HG02840 (cell line): ENCODE measurements around the gene RASL10A.

Experiments used
- ATAC-seq: cut with Tn5 transposase; IDR thresholded peaks from one replicate; pipeline ENCODE4 v1.9.1; 2021; ENCODE audit warnings: mild to moderate bottlenecking, moderate library complexity, moderate number of reproducible peaks; ENCODE audit not compliant: unreplicated experiment, low FRiP score

Gene RASL10A

GRCh38 chr22:29339381-29340235 is 24.1 kb upstream of the RASL10A start:
- no peak for ATAC-seq

DNA sequence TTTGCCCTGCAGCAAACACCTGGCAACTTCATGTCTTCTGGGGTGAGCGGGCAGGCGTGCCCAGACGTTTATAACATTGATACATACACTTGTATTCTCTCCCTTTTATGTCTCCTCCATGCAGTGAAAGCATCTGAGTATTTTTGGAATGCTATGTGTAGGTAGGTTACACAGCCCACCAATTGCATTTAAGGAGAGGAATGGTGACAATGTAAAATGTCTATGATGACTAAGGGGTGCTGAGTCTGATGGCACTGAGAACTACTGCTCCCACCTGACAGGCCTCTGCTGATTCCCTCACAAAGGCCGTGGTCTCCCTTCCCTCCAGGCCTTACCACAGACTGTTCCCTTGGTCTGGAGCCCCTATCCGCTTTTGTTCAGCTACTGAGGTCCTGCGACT is 22.9 kb upstream of the RASL10A start:
- no peak for ATAC-seq

- no peak for ATAC-seq
Observed at GRCh38 chr22:29337631-29338284, 22.3 kb upstream of the RASL10A start.

- no peak for ATAC-seq
Observed at GRCh38 chr22:29336751-29337490, 21.4 kb upstream of the RASL10A start.

- ATAC-seq: no peak
Observed at GRCh38 chr22:29335656-29336055, 20.2 kb upstream of the RASL10A start.

- ATAC-seq: no peak
Observed at GRCh38 chr22:29334696-29335344, 19.3 kb upstream of the RASL10A start.

DNA sequence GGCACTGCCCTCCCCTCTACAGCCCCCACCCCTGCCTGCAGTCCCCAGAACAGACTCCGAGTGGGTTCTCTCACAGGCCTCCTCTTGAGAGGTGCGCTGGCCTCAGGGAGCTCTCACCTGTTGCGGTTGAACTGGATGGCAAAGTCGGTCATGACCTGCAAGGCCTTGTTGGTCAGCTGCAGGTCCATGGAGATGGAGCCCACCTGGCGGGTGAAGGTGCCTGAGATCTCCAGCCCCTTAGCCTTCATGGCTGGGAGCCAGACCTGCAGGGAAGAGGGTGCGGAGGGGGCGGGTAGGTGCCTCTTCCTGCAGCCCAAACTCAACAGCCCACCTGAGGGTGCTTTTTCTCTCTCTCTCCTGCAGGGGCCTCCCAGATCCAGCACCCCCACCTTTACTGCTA is 18.7 kb upstream of the RASL10A start:
- ATAC-seq: no peak

- no peak for ATAC-seq
Observed at GRCh38 chr22:29332886-29333496, 17.5 kb upstream of the RASL10A start.

GRCh38 chr22:29331658-29332300 is 16.3 kb upstream of the RASL10A start:
- ATAC-seq: no peak

DNA sequence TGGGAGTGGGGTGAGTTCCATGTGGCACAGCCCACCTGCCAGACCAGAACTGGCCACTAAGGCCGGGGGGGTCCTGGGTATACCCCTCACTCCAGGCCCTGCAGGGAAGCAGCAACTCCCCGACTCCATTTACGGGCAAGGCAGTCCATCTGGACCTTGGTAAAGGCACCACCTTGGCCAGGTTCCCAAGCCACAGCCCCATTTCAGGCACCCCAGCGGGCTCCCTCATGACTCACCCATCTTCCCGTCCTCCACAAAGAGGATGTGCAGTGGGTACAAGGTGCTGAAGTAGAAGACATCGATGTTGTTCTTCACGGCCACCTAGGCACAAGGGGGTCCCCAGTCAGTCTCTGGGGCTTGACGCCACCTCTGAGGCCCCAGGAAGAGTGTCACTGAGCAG is 15.7 kb upstream of the RASL10A start:
- ATAC-seq: no peak

DNA sequence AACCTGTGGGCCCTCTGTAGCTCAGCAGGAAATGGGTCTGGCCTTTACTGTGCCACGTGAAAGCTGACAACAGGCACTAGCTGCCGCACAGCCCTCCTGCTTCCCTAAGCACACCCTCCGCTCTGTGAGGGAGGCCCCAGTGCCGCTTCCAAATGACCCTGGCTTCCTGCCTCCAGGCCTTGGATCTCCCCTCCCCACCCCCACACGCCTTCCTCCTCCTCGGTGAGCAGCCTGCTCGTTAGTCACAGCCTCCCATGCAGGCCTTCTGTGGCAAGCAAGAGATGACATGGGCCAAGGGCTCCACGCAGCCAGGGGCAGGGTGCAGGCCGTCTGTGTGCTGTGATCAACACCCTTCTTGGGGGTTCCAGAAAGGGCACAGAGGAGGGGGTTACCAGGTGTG is 15.3 kb upstream of the RASL10A start:
- no peak for ATAC-seq

DNA sequence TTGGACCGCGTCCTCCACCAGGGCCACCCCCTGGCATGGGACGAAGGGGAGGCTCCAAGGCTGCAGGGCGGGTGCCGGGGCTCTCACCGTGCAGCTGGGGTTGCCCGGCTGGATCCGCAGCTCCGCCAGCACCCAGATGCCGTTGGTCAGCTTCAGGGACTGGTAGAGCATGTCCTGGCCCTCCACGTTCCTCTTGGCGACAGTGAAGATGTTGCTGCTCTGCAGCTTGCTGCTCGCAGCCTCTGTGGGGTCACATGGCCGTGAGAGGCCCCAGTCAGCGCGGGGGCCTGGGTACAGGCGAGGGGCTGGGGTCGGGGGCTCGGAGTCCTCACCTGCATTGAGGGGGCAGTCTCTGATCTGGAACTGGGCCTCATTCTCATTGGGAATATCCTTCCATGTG is 14.8 kb upstream of the RASL10A start:
- ATAC-seq: no peak

- ATAC-seq: no peak
Observed at GRCh38 chr22:29329581-29329980, 14.1 kb upstream of the RASL10A start.

DNA sequence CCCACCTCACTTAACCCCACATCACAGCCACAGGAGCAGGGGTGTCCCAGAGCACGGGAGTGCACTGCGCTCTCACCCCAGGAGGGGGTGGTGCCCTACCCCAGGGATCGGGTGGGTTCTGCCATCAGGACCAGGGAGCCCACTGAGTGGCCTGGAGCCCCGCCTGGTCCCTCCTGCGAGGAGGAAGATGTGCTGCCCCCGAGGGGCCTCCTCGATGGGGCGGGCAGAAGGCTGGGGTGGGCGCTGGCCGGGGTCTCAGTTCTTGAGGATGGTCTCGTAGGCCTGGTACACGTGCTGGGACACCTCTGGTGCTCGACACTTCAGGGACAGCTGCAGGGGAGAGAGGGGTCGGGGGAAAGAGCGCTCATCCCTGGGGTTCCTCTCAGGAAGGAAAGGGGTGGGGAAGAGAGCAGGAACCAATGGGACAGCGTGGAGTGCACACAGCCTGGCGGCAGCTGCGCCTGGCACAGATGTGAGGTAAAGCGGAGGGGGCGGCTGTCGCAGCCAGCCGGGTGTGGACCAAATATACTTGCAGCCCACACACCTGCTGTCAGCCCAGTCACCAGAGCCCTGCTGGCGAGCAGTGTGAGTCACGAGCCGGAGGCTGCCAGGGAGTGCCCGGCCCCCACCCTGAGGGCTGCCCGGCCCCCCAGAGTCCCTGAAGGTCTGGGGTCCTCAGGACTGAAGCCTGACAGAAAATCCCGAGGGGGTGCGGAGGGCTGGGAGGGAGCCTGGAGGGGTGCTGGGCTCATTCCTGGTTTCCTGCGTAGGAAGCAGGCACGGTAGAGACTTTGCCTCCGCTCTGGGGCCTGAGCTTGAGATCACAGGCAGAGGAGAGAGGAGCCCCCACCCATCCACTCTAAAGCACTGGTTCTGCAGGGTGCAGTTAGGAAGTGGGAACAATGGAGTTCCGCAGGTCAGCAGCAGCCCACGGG is 13.3 kb upstream of the RASL10A start:
- no peak for ATAC-seq

DNA sequence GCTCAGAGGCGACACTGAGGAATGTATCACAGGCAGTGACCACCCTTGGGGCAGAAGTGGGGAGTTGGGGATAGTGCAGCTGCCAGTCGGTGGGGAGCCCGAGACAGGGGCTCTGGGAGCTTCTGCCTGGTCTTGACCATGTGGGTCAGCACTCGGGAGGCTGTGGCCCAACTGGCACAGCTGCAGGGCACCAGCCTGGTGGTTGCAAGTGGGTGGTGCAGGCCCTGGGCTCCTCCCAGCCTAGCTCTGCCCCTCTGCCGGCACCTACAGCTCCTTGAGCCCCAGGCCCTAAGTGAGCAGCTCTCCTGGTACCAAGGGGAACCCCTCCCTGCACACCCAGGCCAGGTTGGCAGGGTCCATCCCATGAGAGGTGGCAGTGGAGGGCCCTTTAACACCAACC is 12.6 kb upstream of the RASL10A start:
- ATAC-seq: no peak

GRCh38 chr22:29327089-29327764 is 11.7 kb upstream of the RASL10A start:
- no peak for ATAC-seq

- no peak for ATAC-seq
Observed at GRCh38 chr22:29326481-29326880, 11.0 kb upstream of the RASL10A start.

- no peak for ATAC-seq
Observed at GRCh38 chr22:29325785-29326315, 10.4 kb upstream of the RASL10A start.
